Testis (tissue), 3 donors: ENCODE results near the gene BATF. TPM values are rescaled to one million over a fixed set of nuclear protein-coding genes. Genes with fewer than 3 reads are reported as not detected.

Experiments used
- DNase-seq: peaks from one replicate; pipeline ENCODE4 v3.0.0-alpha.2; 2019
- H3K27ac ChIP-seq, 2 donors: fragments of 200-600 bp; sonication (generic); one replicate each; pipeline ENCODE4 v1.5.1; 2019
- H3K27me3 ChIP-seq: fragments of 200-600 bp; sonication (generic); one replicate; pipeline ENCODE4 v1.5.1; 2019
- H3K36me3 ChIP-seq: fragments of 200-600 bp; sonication (generic); one replicate; pipeline ENCODE4 v1.5.1; 2017; ENCODE audit warnings: low read depth; ENCODE audit errors: missing control alignments
- H3K4me1 ChIP-seq: fragments of 200-600 bp; sonication (generic); one replicate; pipeline ENCODE4 v1.5.1; 2019
- H3K4me3 ChIP-seq, 2 donors: fragments of 200-600 bp; sonication (generic); one replicate each; pipeline ENCODE4 v1.5.1; 2017 to 2019
- H3K9me3 ChIP-seq: fragments of 200-600 bp; sonication (generic); one replicate; pipeline ENCODE4 v1.5.1; 2017
- CTCF ChIP-seq, 3 experiments: fragments of 450-650 bp in 2 of 3; fragments of 200-600 bp in 1 of 3; sonication (generic) in 1 of 3; IDR thresholded peaks; one replicate each; pipeline ENCODE4 v1.5.1; 2016 to 2019; ENCODE audit warnings: antibody characterized with exemption in 3 of 3, mild to moderate bottlenecking in 2 of 3, moderate library complexity in 1 of 3
- POLR2A ChIP-seq: fragments of 450-650 bp; IDR thresholded peaks from one replicate; pipeline ENCODE4 v1.6.1; 2017; ENCODE audit warnings: antibody characterized with exemption, mild to moderate bottlenecking, moderate library complexity
- WGBS, 2 donors: methylation state at CpG; one replicate each; pipeline ENCODE4 v1.1.5; 2018; 5-methylcytosine and 5-hydroxymethylcytosine counted together
- intact Hi-C: fragments of 100-400 bp; cut with DNase I; formaldehyde crosslinking; loops from one replicate; pipeline ENCODE4 v1.15.1; 2023; ENCODE audit warnings: low total_unique reads
- polyA plus RNA-seq: library from polyadenylated mRNA; stranded (reverse); fragments of 350-450 nt; fragmentation: Illumina TruSeq; extraction: RNeasy Lipid Tissue Mini Kit (QIAGEN cat#74804); gene quantifications from one replicate; pipeline ENCODE4 v1.2.3, GENCODE V29; 2014; ENCODE audit warnings: low read depth, low replicate concordance; ENCODE audit not compliant: insufficient read depth
- total RNA-seq, 2 donors: library from RNA; depleted of rRNA; stranded (reverse); fragments of >200 nt; gene quantifications; one replicate each; pipeline ENCODE4 v1.2.3, GENCODE V29; 2016

The BATF gene
- total and polyA plus RNA-seq, 3 donors from 2014 or later, result 0.63 to 2.9 (median 1.5) TPM

GRCh38 chr14:75494896-75495295 lies 27.4 kb upstream of the BATF start:
- Histone ChIP-seq H3K4me3 (no peak overlapping the region), H3K27me3 (no peaks in the 10 kb centered on the region), H3K4me1 (no peaks in the 10 kb centered on the region), H3K9me3 (no peaks in the 10 kb centered on the region), H3K36me3 (no peaks in the 10 kb centered on the region), H3K27ac (no peak overlapping the region)
- no peak for DNase-seq
- TF ChIP-seq CTCF (IDR thresholded peaks at IDR 0.05) (no peak), POLR2A (no peak)
- intact Hi-C loops, result no loop called here
- WGBS, 2 donors, result 94 to 96% methylated on average over 5 of the region's 5 CpGs

- TF ChIP-seq POLR2A, result no peak
- whole genome bisulfite sequencing, 2 donors, result 77 to 87% methylated on average over 3 of the region's 3 CpGs
- Histone ChIP-seq H3K36me3 (no peaks in the 10 kb centered on the region), H3K27ac (no peak overlapping the region), H3K9me3 (no peaks in the 10 kb centered on the region), H3K27me3 (no peaks in the 10 kb centered on the region), H3K4me3 (no peak overlapping the region), H3K4me1 (no peaks in the 10 kb centered on the region)
- intact Hi-C loops, result no loop called here
- no peak for DNase-seq
Measured at GRCh38 chr14:75495399-75495798, 26.9 kb upstream of the BATF start.

DNA sequence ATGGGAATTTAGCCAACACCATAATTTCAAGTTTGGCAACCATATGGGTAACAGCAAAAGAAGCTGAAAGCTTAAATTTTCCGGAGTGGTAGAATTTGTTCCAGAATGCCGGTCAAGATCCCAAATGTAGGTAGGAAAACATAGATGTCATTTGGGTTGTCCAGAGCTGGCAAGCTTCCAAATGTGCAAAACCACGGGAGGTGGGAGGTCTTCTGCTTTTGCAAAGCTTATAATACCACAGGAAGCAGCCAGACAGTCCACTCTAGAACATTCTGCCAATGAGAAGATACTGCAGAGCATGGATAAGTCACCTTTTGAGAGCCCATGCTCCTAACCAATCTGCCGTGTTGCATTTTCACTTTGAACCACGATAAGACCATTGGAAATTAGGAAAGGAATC lies 26.4 kb upstream of the BATF start:
- intact Hi-C loops, result no loop called here
- Histone ChIP-seq H3K27me3 (no peaks in the 10 kb centered on the region), H3K9me3 (no peaks in the 10 kb centered on the region), H3K4me3 (no peak overlapping the region), H3K4me1 (no peaks in the 10 kb centered on the region), H3K36me3 (no peaks in the 10 kb centered on the region), H3K27ac (no peak overlapping the region)
- DNase-seq, result no peak
- TF ChIP-seq POLR2A, result no peak
- TF ChIP-seq CTCF (IDR thresholded peaks at IDR 0.05), result no peak
- 73 to 79% methylated on average over 5 of the region's 5 CpGs for WGBS, 2 donors

- Histone ChIP-seq H3K27me3 (no peaks in the 10 kb centered on the region), H3K9me3 (no peaks in the 10 kb centered on the region), H3K4me1 (no peaks in the 10 kb centered on the region), H3K4me3 (no peak overlapping the region), H3K36me3 (no peaks in the 10 kb centered on the region), H3K27ac (no peak overlapping the region)
- WGBS, 2 donors, result 94 to 98% methylated on average over 4 of the region's 4 CpGs
- intact Hi-C loops, result no loop called here
- no peak for TF ChIP-seq CTCF (IDR thresholded peaks at IDR 0.05)
- TF ChIP-seq POLR2A, result no peak
- no peak for DNase-seq
Measured at GRCh38 chr14:75496755-75497154, 25.5 kb upstream of the BATF start.

- no peak for DNase-seq
- WGBS, 2 donors, result 80 to 82% methylated on average over 4 of the region's 4 CpGs
- no peak for TF ChIP-seq CTCF (IDR thresholded peaks at IDR 0.05)
- no peak for TF ChIP-seq POLR2A
- Histone ChIP-seq H3K4me3 (no peak overlapping the region), H3K27me3 (no peaks in the 10 kb centered on the region), H3K36me3 (no peaks in the 10 kb centered on the region), H3K4me1 (no peaks in the 10 kb centered on the region), H3K9me3 (no peaks in the 10 kb centered on the region), H3K27ac (no peak overlapping the region)
- intact Hi-C loops, result no loop called here
Measured at GRCh38 chr14:75497191-75497590, 25.1 kb upstream of the BATF start.
